Stimulated activated CD8-positive, alpha-beta memory T cell treated with anti-CD3 and anti-CD28 coated beads, Interleukin-15, amount 100 ng/mL, for 48 hours (primary cell): ENCODE results near the gene CLOCK.

ENCODE experiments used
- DNase-seq, 2 donors: peaks; one replicate each; pipeline ENCODE4 v3.0.0-alpha.2; 2020; ENCODE audit warnings: low read depth in 2 of 2

CLOCK gene

DNA sequence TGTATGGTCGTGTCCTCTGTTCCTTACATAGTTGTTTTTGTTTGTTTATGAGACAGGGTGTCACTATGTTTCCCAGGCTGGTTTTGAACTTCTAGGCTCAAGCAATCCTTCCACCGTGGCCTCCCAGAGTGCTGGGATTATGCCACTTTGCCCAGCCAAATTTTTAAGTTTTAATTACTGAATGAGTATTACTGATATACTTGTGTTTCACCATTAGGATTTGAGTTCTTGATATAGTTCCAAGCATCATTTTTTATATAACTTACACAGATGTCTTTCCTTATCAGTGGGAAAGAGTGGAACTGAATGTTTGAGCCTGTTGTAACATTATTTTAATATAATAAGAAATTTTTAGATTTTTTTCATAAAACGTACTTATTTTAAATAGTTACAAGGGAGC, 130.5 kb downstream of the CLOCK start:
- DNase-seq, result no peak

DNA sequence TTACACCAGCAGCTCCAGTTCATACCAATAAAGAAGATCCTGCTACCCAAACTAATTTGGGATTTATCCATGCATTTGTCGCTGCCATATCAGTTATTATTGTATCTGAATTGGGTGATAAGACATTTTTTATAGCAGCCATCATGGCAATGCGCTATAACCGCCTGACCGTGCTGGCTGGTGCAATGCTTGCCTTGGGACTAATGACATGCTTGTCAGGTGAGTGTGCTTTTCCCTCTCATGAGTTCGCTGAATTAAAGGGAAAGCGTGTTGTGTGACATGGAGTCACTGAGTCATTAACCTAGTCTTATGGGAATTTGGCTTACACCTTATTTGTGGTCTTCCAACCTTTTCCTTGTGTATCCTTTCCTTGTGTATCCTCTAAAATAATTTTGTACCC, 135.1 kb downstream of the CLOCK start:
- DNase-seq, result no peak

DNA sequence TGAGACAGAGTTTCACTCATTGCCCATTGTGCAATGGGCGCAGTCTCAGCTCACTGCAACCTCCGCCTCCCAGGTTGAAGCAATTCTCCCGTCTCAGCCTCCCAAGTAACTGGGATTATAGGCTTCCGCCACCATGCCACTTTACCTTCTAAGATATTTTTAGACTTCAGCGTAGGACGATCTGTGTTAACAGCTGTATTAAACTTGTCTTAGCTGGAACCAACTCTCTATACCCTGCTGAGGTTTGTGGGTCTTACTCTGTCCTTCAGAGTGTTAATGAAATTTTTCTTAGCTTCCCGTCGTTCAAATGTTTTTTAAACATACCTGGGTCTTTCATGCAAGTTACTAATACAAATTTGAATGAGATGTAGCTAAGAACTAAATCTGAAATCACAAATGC, 136.3 kb downstream of the CLOCK start:
- DNase-seq, result no peak

DNA sequence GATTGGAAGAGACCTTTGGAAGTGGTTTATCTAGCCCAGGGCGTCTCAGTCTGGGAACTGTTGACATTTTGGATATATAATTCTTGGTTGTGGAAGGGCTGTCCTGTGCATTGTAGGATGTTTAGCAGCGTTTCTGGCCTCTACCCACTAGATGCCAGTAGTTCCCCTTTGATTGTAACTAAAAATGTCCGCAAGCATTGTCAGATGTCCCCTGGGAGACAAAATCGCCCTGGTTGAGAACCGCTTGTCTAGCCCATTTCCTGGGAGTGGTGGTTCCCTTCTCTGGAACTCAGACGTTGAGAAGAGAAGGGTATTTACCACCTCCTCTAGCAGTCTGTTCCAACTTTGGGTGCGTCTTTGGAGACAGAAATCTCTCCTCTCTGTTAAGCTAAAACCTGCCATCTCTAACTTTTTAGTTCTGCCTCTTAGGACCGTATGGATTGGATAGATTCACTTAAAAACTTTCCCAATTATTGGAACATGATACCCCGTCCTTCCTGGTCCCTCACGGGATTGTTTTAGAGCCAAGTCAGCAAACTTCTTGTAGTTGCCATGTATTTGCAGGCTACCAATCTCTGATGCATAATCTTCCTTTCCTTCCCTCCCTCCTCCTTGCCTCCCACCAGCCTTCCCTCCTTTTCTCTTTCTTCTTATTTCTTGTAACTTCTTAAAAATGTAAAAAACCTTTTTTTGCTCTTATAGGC, 137.1 kb downstream of the CLOCK start:
- DNase-seq, result no peak

DNA sequence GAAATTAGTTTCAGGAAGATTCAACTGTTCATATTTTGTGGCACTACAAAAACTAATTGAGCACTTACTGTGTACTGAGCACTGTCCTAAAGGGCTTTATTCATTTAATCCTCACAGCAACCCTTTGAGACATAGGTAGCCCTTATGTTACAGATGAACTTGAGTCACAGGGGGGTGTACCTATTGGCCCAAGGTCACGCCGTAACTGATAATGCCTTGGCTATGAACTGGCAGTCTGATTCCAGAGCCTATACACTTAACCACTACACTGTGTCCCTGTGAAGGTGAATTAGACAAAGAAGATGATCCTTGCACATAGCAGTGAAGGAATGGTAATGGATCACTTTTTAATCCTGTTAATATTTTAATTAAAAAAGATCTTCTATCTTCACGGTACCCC, 138.9 kb downstream of the CLOCK start:
- no peak for DNase-seq

DNA sequence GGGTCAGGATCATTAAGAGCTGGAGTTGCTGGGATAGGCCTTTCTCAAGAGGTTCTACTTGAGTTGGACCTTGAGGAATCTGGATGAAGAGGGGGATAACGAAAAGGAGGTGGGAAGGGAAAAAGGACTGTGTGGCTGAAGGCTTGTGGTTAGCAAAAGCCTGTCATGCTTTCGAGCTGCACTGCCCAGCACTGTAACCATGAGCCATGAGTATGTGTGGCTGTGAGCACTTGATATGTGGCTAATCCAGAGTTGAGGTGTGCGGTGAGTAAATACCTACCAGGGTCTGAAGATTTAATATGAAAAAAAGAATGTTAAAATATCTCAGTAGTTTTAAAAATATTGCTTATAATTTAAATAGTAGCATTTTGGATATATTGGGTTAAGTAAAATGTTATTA, 139.6 kb downstream of the CLOCK start:
- no peak for DNase-seq

DNA sequence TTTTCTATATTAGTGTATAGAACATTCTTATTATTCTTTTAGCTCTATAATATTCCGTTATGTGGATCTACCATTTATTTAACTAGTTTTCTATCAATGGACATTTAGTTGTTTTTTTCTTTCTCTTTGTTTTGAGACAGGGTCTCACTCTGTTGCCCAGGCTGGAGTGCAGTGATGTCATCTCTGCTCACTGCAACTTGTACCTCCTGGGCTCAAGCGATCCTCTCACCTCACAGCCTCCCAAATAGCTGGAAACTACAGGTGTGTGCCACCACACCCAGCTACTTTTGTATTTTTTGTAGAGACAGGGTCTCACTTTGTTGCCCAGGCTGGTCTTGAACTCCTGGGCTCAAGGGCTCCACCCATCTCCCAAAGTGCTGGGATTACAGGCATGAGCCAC, 140.2 kb downstream of the CLOCK start:
- no peak for DNase-seq

DNA sequence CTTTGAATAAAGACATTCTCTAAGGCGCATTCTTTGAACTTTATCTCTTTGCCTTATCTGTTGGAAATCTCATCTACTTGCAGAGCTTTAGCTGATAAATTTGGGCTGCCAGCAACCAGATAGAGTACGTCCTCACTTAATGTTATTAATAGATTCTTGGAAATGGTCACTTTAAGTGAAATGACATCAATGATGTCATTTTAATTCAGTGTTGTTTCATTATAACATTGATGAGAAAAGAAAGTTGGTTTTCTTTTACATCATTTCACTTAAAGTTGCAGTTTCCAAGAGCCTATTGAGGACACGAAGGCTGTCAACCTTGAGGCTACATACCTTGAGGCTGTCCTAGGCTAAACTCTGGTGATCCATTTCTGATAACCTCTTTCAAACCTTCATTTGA, 141.6 kb downstream of the CLOCK start:
- no peak for DNase-seq

DNA sequence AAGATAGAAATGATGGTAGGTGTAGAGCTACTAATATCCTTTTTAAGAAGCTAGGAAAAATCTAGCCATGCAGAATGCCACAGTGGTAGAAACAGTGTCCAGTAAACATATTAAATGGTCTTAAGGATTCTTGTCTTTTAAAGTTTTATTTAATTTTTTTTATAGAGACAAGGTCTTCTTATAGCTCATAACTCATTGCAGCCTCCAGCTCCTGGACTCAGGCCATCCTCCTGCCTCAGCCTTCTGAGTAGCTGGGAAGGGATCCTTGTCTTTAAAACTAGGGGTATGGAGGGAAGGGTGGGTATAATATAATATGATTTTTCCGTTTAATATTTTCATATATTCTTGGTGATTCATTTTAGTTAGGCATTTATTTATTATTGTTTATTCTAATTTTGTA, 147.1 kb downstream of the CLOCK start:
- no peak for DNase-seq

DNA sequence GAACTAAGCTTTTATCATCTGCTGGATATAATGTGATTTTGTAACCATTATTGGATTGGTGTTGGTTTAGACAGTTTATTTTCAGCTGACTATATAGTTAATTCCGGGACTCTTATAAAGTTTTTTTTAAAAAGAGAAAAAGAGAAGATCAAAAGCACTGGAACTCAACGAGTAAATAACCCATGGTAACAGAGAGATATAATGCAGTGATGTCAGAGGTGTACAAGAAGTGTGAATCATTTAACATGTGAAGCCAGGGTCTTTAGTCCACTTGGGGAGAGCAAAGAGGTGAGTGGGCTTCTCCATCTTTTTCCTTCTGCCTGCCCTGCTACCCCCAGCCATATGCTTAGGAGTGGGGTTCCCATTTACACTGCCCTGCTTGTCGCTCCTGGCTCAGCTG, 147.7 kb downstream of the CLOCK start:
- DNase-seq, result no peak

DNA sequence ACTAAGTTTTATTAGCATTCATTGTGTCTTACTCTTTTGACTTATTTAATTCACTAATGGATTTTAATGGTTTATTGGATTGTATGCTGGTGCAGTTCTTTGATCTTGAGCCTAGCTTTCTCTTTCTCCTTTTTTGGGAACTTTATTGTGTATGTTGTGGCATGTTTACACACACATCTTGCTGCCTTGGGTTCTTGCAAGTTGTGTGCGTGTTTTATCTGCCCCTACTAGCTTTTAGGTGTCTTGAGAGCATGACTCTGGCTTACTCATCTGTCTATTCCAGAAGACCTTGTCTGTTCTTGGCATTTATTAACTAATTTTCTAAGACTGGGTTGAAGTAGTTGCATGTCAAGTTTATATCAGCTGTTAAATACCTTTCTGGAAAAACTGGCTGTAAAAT, 148.2 kb downstream of the CLOCK start:
- DNase-seq, result no peak

DNA sequence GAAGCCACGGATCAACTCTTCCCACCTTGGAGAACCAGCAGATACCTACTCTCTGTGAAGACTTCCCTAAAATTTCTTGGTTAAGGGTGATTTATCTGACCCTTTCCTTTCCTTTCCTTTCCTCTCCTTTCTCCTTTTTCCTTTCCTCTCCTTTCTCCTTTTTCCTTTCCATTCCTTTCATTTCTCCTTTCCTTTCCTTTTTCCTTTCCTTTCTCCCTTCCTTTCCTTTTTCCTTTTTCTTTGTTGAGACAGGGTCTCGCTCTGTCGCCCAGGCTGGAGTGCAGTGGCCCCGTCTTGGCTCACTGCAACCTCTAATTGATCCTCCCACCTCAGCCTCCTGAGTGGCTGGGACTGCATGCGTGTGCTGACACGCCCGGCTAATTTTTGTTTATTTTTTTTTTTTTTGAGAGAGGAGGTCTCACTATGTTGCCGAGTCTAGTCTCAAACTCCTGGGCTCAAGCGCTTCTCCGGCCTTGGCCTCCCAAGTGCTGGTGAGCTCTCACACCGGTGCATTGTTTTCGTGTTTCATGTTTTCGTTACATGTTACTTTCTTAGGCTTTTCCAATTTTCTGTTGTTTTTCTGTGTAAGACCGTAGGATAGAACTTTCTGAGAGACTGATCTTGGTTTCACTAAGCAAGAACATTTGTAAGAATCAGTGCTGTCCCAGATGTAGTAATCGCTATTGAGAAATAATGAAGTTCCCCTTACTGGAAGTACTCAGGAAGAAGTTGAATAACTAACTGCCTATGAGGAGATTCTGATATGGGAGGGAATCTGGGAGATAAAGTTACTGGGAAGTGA, 149.0 kb downstream of the CLOCK start:
- no peak for DNase-seq

DNA sequence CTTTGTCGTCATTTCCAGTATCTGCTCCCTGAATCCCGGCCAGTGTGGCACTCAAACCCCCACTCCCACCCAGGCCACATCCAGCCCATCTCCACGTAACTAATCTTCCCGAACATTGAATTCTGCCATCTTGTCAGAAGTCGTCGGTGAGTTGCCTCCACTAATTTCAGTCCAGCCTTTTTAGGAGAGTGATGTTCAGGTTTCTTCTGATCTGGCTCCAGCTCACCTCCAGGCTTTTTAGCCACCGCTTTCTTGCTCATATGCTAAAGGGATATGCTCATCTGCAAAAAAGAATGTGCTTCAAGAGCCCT, 149.6 kb downstream of the CLOCK start:
- no peak for DNase-seq

DNA sequence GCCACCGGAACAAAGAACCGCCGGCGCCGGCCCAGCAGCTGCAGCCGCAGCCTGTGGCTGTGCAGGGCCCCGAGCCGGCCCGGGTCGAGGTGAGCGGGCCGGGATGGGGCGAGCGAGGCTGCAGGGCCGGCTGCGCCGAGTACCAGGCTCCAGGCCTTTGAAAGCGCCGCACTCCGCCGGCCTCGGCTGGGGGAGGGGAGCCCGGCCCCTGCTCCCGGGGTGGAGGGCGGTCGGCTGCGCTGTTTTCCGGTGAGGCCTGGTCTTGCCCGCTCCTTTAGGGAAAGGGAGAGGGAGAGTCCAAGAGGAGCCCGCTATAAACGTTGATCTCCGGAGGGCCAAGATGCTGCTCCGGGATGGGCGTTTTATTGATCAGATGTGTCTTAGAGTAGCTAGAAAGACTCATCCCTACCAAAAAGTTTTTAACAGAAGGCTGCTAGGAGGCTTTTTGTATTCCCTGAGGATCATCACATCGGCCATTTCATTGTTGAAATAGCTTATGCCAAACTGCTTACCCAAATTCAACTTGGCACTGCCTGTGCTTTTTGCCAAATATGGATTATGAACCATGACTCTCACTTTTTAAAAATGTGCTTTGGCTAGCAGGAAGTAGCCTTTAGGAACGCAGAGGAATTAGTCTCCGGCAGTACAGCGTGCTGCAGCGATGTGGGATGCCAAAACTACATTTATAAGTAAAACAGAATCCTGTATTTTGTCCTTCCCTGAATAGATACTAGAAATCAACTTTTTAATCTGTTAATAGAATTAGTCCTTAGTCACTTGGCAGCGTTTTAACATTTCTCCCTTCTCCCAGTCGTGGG, 150.2 kb downstream of the CLOCK start:
- DNase-seq, result peak; percentile 3 to 16

DNA sequence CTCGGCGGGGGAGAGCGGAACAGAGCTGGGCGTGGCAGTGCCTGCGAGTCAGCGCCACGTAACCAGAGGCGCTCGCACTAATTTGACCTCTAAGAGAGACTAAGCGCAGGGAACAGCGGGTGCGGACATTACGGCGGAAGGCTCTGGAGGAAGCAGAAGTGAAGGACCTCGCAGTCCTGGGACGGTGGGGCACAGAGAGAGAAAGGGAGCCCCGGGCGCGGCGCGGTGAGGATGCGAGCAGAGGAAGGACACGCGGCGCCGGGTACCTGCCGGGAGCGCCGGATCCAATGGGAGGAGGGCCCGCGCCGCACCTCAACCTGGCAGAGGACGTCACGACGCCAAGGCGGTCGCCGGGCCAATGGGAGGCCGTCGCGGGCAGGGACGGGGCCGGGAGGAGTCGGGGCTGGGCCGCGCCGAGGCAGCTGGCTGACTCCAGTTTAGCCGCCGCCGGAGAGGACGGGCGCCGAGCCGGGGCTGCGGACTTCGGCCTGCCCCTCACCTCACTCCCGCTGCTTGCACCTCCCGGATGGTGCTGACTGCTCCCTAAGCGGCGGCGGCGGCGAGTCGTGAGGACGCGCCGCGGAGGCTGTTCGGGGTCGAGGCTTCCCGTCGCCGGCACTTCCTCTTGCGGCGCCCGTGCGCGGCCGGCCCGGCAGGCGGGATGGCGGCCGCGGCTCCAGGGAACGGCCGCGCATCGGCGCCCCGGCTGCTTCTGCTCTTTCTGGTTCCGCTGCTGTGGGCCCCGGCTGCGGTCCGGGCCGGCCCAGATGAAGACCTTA, 151.0 kb downstream of the CLOCK start, which contains the start of gene TMEM165:
Gene TMEM165 (plus strand): TSS at position 429 of the 779 bp plus-strand sequence. CDS start 233 bp downstream, at position 662.
- peak; percentile 87 to 88 for DNase-seq

DNA sequence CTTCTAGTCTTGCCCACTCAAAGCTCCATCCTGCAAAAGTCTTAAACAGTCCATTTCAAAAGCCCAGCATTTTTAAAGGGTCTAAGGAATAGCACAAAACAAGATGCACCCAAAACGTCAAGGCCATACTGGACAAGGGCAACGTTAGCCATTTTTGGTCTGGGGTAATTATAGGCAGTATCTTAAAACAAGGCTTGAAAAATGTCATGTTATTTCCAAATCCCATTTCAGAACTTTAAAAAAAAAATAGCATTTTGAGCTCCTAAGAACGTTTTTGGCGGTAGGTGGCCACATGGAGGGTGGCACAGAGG, 151.5 kb downstream of the CLOCK start:
- DNase-seq, result no peak

DNA sequence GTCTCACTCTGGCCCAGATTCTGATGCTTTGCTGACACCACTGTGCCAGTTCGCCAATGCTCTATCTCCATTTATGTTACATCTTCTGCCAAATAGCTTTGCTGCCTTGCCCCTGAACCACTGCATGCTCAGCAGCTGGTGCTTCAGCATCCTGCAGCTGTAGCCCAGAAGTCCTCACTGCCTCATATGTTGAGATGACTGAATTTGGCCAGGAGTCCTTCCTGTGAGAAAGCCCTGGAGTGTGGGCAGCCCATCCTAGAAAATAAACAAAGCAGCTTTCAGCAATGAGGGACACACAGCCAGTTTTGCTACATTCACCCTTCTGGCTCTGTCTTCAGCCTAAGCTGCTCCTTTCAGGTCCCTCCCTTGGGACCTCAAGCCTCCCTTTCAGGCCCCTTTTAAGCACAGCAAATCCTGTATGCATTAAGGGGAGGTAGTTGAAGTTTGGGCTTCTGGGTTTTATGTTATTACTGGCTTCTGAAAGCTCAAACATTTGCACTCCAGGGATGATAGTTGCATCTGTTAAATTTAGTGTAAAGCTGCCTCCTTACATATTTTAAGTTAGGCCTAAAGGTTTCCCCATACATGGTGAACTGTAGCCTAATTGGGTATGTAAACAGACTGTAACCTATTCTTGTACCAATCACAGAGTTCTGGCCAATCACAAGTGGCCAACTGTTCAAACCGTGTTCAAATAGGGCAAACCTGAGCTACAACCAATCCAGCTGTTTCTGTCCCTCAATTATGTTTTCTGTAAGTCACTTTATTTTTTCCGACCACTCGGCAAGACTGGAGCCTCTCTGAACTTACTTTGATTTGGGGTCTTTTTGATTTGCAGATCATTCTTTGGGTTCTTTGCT, 153.0 kb downstream of the CLOCK start:
- DNase-seq, result no peak

DNA sequence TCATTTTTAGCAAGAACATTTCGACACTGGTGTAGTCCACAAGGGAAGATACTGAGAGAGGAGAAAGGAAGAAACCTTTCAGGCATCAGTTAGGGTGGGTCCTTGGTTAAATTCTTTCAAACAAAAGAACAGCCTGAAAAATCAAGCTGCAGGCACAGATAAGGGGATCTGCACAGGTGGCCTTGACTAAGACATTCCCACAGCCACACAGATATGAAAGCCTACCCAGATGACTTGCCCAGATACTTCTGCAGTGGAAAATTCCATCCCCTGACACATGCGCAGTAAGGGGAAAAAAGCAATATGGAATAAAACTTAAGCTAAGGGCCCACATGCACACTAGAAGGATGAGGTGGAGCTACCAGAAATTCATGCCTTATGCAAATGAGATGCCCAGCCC, 159.9 kb downstream of the CLOCK start:
- DNase-seq, result no peak

DNA sequence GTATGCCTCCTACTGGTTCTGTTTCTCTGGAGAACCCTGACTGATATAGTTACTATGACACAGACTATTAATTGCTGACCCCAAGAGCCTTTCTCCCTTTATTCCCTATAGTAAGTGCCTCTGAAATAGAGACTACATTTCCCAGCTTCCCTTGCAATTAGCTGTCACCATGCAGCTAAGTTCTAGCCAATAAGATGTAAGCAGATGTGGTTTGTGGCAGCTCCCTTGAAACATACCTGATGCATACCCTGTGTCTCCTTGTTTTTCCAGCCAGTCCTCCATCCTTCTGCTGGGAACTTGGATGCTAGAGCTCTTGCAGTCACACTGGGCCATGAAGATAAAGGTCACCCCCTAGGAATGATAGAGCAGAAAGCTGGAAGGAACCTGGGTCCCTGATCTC, 160.6 kb downstream of the CLOCK start:
- DNase-seq, result no peak

DNA sequence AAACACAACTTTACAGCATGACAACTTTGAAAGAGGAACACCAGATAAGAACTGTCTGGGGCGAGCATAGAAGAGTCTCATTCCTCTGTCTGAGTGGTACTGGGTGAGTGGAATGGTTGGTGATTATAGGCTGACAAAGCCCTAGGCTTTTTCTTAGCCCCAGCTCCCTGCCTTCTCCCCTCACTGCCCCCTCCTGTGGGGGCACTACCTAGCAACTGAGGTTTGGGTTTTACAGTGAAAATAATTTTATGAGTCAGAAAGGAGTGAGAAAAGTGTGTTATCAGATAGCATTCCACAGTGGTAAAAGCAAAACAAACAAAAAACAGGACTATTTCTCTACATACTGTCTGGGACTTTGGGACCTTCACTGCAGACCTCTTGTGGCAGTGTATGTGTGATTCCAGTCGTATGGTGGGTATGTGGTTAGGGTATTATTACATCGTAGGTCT, 161.5 kb downstream of the CLOCK start:
- no peak for DNase-seq

DNA sequence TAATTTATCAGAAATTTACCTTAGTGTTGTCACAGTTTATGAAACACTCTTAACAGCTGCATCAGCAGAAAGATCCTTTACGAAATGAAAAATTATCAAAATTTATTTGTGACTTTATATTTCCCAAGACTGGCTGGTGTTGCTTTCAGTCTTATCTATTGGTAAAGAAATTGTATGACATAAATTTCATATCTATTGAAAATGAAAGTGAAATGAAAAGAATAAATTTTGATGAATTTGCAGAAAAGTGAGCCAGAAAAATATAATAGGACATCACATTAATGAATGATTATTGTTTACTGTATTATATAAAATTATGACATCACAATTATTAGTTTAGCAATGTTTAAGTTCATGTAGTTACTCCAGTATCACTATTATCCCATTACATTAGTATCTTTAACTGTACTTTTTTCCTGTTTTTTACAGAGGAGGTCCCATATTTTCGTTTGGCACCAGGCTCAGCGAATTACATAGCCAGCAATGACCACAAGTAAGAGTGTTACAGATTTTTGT, 164.2 kb downstream of the CLOCK start:
- DNase-seq, result no peak
